Measurements from ENCODE around the gene RAB13.

RAB13 gene

DNA sequence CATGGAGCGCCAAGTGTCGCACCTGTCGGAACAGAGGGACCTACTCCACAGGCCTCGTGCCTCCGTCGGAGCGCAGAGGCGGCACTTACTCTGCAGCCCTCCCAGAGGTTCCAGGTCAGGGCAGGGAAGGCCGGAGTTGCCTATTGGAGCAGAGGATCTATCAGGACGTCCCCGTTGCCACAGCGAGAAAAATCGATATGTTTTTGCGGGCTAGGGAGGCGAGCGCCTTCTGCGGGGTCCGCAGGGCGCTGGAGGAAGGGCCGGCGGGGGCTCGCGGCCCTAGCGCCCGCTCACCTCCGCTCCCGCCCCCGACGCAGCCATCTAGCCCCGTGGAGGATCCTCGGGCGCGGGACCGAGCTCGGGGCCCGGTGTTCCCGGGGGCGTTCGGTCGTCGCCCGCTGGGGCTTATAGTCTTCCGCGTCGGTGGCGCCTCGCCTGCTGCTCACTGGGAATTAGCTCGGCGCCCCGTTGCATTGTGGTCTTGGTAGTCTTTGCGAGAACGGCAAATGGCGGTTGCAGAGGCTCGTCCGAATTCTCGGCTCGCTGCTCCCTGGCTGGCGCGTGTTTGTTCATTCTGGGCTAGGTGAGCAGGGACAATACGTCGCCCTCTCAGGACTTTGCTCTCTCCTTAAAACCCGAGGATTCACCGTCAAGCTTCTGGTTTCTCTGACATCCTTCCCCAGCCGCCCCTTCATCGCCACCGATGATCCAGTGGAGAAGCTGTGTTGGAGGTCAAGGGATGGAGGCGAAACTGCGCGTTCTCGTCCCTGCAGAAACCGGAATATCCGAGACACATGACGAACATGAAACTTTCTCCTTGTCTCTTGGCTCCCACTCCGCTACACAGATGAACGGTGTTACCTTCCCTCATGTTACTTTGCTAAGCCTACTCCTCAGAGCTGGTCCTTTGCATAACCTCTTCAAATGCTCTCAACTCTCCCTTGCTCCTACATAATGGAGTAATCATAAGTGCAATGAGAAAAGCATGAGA is 8.6 kb downstream of the RAB13 start, which contains the start of gene JTB:
JTB (minus strand) TSS at position 425 of the 991 bp plus-strand sequence; CDS start at position 3, 422 bp downstream.
- peak; percentile 17 for DNase-seq

DNA sequence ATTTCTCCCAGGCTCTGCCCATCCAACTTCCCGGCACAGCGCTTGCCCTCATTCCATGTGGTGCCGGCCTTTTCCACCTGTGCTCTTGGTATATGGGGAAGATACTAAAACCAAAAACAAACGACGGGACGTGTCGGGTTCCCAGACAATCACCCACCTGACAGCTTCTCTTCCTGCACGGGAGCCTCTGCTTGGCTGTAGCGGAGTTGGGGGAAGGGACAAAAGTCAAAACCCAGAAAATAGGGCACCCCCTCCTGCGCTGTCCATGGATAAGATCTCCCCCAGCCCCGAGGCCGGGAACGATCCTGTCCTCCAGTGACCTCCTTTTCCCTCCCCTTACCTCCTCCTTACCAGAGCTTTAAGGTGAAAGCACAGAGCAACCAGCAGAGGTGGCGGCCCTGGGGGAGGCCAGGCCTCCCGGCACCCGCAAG is 9.3 kb downstream of the RAB13 start:
- no peak for DNase-seq

DNA sequence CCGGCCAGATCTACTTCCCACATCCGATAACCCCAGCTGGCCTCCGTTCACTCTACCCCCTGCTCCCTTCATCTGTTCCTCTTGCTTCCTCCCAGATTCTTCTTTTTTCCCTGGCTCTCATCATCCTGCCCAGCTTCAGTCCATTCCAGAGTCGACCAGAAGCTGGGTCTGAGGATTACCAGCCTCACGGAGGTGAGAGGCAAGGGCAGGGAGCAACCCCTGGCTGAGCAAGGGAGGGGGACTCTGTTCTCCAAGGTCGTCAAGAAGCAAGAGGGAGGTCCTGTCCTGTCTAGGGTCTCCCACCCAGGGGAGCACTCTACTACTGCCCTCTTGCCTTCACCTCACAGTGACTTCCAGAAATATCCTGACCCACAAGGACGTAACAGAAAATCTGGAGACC is 12.6 kb downstream of the RAB13 start:
- no peak for DNase-seq

DNA sequence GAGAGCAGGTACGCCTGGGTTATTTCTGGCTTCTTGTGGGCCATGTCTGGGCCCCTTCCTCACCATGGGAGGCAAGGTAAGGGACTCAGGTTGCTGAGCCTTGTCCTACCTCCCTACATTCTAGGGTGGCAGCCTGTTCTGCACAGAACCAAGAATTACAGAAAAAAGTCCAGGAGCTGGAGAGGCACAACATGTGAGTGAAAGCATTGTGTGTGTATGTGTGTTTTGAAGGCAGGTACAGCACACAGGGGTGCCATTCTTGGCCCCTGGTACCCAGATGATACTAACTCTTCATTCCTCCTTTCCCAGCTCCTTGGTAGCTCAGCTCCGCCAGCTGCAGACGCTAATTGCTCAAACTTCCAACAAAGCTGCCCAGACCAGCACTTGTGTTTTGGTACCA is 13.1 kb downstream of the RAB13 start:
- no peak for DNase-seq

DNA sequence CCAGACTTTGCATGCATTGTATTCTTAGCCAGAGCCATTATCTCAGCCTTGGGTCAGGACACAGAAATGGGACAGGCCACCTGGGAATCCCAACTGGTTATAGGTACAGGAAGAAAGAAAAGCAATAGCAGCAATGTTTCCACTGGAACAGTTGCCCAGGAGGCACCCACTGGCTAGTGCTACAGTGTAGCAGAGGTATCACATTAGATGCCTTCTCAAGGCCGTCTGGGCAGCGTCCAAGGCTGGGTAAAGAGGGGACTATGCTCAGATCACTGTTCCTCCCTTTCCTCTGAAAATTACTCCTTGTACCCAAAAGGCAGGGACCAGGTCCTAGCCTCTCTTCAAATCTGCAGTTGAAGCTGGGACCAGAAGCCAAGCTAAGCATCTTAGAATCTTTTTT is 15.8 kb downstream of the RAB13 start:
- DNase-seq = no peak

DNA sequence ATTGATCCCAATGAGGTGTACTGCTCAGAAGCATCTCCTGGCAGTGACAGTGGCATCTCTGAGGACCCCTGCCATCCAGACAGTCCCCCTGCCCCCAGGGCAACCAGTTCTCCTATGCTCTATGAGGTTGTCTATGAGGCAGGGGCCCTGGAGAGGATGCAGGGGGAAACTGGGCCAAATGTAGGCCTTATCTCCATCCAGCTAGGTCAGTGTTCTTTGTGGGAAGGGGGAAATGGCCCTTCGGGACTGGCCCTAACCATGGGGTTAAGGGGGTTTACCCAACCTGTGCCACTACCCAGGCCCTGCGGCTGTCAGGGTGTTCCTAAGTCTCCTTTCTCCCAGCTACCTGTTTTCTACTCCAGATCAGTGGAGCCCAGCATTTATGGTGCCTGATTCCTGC is 17.2 kb downstream of the RAB13 start:
- DNase-seq = no peak

DNA sequence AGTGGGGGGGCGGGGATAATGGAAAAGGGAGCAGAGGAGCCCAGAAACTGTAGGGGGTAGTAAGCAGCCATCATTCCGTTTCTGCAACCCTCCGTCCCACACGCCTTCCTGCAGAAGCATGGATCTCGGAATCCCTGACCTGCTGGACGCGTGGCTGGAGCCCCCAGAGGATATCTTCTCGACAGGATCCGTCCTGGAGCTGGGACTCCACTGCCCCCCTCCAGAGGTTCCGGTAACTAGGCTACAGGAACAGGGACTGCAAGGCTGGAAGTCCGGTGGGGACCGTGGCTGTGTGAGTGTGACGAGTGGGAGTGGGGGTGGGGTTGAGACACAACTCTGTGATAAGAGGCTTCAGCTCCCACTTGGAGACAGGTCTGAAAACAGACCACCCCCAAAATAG is 17.7 kb downstream of the RAB13 start:
- DNase-seq = no peak

DNA sequence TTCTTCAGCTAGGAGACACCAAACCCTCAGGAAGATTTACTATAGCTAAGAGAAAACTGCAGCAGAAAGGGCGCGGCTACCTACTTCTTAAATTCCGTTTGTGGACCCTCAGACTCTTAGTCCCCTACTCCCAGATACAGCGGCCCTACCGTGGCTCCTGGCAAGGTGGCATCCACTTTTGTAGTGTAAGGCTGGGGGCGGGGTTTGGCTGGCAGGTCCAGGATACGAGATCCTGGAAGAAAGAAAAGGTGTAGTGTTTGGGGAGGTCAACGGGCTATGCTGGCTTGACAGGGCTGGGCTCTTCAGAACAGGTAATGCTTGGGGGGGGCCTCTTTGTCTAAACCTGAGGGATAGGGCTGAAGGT is 18.2 kb downstream of the RAB13 start:
- no peak for DNase-seq

DNA sequence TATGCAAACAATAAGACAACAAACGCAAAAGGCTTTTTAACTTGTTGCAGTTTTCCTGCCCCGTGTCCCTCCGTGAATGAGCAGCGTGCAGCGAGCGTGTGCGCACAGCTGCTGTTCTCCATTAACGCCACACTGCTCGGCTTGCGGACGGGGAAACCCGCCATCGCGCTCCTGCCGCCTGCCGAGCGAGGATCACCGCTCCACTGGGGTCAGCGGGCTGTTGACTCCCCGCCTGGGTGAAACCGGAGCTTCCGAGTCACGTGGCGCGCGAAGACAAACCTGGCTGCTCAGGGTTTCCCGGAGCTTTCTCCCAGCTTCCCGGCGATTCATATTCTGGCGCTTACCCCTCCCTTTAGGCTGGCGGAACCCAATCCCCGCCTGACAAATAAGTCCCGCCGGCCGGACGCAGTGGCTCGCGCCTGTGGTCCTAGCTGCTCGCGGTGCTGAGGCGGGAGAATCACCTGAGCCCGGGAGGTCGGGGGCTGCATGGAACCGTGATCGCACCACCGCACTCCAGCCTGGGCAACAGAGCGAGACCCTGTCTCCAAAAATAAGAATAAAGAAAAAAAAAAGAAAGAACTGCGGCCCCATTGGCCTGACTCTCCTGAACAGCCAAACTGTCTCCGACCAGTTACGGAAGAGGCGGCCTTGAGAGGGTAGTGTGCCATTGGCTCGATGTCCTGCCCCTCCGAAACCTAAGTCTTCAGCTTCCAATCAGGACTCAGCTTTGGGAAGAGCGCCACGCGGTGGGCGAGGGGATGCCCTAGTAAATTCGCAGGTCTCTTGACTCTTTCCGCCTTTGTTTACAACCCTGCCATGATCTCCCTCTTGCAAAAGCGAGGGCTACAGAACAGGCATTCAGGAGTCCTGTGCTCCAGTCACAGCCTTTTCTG is 18.8 kb downstream of the RAB13 start, which contains the start of gene CREB3L4:
CREB3L4 (plus strand) TSS at position 796 of the 893 bp plus-strand sequence. CDS start 624 bp downstream, outside the sequence.
- peak; percentile 97 for DNase-seq

DNA sequence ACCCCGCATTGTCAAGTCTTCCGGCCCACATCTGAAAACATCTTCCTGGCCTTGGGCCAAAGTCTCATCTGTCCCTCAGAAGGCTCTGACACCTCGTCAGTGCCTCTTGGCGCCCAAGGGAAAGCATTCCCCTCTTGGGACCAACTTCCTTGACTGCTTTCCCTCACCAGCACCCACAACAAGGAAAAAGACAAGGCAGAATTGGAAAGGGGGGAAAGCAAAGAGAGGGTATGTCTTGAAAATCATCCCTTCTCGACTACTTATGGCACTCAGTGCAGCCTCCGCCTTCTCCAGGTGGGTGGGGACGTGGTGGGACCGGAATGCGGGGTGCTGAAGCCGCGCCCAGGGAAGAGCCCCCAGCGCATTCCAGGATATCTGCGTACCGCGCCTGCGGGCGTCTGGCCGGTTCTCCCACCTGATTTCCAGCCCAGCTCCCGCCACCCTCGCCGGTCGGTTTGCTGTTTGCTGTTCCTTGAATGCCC is 22.2 kb downstream of the RAB13 start:
- no peak for DNase-seq

DNA sequence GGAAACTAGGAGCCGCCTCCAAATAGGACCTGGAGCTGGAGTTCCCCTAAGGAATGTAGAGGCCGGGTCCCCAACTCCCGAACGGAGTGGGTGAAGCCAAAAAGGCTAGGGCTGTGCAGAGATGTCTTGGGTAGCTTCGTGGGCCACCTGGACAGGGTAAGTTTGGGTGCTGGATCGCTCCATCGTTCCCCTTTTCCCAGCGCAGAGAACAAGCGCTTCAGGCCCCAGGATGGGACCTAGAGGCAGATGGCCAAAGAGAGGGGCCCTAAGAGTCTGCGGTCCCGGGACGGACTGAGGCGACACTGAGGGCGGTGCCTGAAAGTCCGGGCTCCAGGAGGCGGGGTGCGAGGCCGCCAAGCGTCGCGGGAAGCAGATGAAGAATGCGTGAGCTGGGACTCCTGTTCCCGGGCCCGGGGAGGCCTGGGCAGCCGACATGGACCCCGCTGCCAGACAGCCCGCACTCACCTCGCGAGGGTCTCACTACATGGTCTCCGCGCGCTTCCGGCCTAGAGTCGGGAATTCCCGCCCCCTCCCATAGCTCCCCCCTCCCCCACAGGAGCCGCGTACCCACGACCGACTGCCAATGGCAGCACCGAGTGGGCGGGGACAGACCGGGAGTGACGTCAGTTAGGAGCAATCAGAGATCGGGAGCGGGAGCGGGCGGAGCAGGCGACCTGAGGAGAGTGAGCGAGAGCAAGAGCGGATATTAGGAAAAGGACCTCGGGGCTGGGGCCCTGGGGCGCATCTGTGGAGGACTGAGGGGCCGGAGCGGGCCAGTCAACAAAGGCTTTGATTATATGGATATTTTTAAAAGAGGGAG is 22.9 kb downstream of the RAB13 start, which contains the start of gene SLC39A1:
SLC39A1 (minus strand) TSS at position 508 of the 820 bp plus-strand sequence. CDS start 822 bp downstream, outside the sequence.
- peak; percentile 86 for DNase-seq

DNA sequence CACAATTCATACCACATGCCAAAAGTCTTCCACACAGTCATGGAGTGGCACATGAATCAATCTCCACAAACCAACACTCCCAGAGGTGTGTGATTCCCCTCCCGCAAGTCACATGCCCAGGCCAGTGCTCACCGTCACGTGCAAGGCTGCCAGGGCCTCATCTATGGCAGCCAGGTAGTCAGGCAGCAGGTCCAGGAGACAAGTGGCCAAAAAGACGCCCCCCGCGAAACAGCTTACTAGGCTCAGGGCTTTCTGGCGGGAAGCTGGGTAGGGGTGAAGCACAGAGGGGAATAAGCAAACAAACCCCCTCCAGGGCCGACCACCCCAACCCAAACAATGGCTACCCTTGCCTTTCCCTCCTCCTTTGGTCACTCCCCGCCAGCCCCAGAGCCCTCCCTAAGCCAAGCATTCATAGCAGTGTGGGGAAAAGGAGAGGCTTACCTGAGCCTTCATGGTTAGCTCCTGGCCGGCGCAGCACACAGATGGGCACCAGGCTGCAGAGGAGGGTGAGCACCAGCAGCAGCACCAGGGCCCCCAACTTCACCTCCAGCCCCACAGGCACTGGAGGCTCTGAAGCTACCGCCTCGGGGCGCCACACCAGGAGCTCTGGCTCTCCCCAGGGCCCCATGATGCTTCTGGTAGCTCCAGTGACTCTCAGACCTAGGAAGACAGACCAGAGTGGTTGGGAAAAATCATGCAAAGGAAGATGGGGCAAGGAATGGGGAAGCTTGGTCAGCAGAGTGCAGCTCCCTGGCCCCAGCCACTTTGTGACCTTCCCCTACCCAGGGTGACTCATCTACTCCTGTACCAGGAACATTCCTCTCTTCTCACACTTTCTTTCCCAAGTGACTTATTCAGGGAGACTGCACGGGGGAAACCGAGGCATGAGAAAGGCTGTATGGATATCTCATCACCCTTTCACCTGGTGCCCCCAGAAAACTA is 23.8 kb downstream of the RAB13 start:
- no peak for DNase-seq

DNA sequence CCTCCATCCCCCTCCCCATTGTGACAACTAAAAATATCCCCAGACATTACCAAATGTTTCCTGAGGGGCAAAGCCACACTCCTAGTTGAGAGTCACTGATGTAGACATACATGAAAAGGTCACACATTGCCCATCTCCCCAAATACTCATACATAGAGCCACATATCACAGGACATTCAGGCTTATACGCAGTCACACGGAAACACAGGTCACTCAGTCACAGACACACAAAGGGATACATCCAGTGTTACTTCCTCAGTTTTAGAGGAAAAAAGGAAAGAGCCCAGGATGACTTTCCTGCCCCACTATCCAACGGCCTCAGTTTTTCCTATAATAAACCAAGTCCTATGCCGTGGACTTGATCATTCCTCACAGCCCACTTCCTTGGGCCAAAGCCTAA is 24.7 kb downstream of the RAB13 start:
- no peak for DNase-seq

DNA sequence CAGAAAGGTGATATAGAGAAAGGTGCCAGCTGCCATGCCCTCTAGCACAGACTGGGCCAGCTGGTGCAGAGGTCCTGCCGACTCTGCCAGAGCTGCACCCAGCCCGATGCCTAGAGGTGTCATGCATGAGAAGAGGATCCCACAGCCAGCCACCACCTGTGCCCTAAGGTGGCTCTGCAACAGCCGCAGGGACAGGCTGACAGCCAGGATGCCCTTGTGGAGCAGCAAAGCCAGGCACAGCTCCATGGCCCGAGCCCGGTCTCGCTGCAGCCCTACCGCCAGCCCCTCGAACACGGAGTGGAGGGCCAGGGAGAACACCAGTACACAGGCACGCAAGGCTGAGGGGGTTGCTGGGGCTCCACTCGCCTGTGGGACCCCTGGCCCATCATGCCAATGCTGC is 25.9 kb downstream of the RAB13 start:
- DNase-seq = no peak

DNA sequence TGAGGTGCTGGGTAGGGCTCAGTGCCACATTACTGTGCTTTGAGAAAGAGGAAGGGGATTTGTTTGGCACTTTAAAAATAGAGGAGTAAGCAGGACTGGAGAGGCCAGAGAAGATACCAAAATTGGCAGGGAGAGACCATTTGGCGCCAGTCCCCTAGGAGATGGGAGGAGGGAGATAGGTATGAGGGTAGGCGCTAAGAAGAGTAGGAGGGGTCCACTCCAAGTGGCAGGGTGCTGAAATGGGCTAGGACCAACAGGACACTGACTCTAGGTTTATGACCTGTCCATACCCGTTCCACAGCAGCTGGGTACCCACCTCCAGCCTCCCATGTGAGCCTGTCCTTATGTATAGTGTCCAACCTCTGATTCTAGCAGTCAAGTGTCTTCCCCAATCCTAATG is 26.7 kb downstream of the RAB13 start:
- DNase-seq = no peak

DNA sequence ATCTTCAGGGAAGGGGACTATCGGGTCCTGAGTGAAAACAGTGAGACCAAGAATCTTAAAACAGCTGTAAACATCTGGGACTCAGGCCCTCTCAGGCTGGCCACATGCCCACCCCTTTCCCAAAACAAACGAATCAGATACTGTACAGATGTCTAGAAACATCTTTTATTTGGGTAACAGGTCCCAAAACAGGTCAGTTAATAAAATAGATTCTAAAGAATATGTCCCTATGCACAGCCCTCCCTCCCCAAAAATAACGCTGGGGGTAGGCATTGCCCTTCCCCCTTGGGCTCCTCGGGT is 27.2 kb downstream of the RAB13 start:
- DNase-seq = no peak

DNA sequence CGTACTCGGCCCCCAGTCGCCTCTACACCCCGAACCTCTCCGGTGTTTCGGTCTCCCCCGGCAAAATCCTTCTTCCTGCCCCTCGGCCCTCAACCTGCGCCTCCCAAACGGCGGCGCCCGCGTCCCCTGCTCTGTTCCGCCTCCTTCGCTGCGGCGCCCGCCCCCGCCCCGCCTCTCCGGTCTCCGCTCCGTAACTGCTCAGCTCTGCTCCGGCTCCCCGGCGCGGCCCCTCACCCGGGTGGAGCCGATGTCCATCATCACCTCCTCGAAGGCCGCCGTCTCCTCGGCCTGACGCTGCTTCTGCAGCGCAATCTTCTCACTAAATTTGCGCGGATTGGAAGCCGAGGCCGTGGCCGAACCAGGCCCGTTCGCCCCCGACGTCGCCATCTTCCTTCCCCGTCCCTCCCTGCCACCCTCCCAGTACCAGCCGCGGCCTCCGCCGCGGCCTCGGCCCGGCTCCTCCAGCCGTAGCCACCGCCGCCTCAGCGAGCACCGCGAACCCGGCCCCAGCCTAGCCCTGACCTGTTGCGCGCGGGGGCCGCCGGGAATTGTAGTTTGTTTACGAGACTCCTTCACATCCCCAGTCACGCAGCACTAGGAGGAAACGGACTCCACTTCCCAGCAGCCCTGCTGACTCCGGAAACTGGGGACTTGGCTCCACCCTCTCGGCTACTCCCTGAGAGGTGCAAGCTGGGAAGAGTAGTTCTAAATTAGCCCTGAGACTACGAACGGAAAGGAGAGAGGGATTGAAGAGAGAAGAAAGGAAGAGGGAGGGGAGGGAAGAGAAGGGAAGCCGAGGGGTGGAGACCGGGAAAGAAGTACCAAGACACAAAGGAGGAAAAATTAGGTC is 27.8 kb downstream of the RAB13 start, which contains the start of gene CRTC2:
CRTC2 (minus strand) TSS at position 502 of the 850 bp plus-strand sequence; CDS start at position 387, 115 bp downstream.
- peak; percentile 84 for DNase-seq

DNA sequence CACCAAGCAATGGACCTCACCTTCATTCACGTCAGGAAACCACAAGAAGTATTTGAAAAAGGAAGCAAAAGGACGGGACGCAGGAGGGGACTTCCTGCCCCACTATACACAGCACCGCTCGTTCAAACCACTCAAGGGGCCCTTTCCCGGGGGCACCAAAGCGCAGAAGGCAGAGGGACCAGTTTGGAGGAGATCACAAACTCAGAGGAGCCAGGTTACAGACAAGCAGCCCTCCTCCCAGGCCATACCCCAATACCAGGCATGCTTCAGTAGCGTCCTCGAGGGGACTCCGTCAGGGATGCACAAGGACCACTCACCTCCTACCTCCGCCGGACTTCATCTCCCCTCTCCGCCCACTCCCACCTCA is 28.4 kb downstream of the RAB13 start:
- no peak for DNase-seq

DNA sequence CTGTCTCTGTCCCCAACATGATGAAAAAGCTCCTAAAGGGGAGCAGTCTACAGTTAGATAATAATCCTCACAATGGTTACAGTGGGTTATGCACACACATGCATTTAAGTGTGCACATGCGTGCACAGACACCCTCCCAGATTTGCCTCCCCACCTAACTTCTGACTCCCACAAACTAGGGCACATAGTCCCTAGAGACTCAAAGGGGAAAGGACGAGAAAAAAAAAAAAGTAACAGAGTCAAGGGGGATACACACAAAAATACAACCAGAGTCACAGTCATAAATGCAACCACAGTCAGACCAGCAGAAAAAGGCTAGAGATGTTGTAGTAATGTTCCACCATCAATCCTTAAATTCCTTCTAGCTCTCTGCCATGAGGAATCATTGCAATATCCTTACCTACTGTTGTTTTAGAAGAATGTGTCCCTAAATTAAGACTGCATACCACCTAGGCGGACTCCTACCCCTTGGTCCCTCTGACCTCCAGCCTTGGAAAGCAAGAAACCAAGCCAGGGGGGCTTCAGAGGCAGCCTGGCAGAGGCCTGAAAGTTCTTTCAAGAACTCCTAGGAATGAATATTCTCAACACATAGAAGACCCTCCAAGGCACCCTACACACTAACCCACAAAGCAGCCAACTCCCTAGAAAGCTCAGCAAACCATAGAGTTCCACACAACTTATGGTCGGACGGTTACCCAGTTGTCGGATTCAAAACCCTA is 29.0 kb downstream of the RAB13 start:
- DNase-seq = no peak
